ENCODE data around the gene NHERF1.

Gene NHERF1

GRCh38 chr17:74790161-74791058 lies 42.0 kb downstream of the NHERF1 start:
- DNase-seq (ENCODE audit: low read depth): no peak
- TF ChIP-seq CTCF (IDR thresholded peaks at IDR 0.05; ENCODE audit: low read length, missing control alignments): no peak
- H3K4me3 ChIP-seq (replicated peaks; ENCODE audit: low read depth, low read length): no peak overlapping the region

- H3K4me3 ChIP-seq (replicated peaks; ENCODE audit: low read depth, low read length): no peak overlapping the region
- no peak for DNase-seq (ENCODE audit: low read depth)
- no peak for TF ChIP-seq CTCF (IDR thresholded peaks at IDR 0.05; ENCODE audit: low read length, missing control alignments)
Measured at GRCh38 chr17:74792586-74793105, 44.2 kb downstream of the NHERF1 start.

GRCh38 chr17:74795327-74796020 lies 47.0 kb downstream of the NHERF1 start:
- H3K4me3 ChIP-seq (replicated peaks; ENCODE audit: low read depth, low read length): no peak overlapping the region
- DNase-seq (ENCODE audit: low read depth): no peak
- TF ChIP-seq CTCF (IDR thresholded peaks at IDR 0.05; ENCODE audit: low read length, missing control alignments): no peak

GRCh38 chr17:74796211-74796610 lies 47.8 kb downstream of the NHERF1 start:
- no peak for TF ChIP-seq CTCF (IDR thresholded peaks at IDR 0.05; ENCODE audit: low read length, missing control alignments)
- H3K4me3 ChIP-seq (replicated peaks; ENCODE audit: low read depth, low read length): no peak overlapping the region
- DNase-seq (ENCODE audit: low read depth): no peak

GRCh38 chr17:74796866-74797265 lies 48.4 kb downstream of the NHERF1 start:
- no peak overlapping the region for H3K4me3 ChIP-seq (replicated peaks; ENCODE audit: low read depth, low read length)
- TF ChIP-seq CTCF (IDR thresholded peaks at IDR 0.05; ENCODE audit: low read length, missing control alignments): no peak
- no peak for DNase-seq (ENCODE audit: low read depth)

- DNase-seq (ENCODE audit: low read depth): no peak
- no peak for TF ChIP-seq CTCF (IDR thresholded peaks at IDR 0.05; ENCODE audit: low read length, missing control alignments)
- no peak overlapping the region for H3K4me3 ChIP-seq (replicated peaks; ENCODE audit: low read depth, low read length)
Measured at GRCh38 chr17:74797824-74798223, 49.4 kb downstream of the NHERF1 start.

Measured in fibroblast of pulmonary artery (primary cell).